Upper lobe of left lung (tissue), 6 donors: ENCODE results near the gene SMAD9. TPM values are rescaled to one million over a fixed set of nuclear protein-coding genes. Genes with fewer than 3 reads are reported as not detected.
"Not testable (repeated sequence)": the region's sequence is repeated elsewhere in the genome, so short reads cannot be mapped to it uniquely, and the experiment has no call there.

ENCODE experiments used
- ATAC-seq, 2 donors: fragments of 200-7000 bp; cut with Tn5 transposase; one replicate each; pipeline ENCODE4 v1.9.1; 2022; ENCODE audit warnings: mild to moderate bottlenecking in 2 of 2, moderate library complexity in 2 of 2; ENCODE audit not compliant: low FRiP score in 2 of 2
- DNase-seq, 2 donors: peaks; one replicate each; pipeline ENCODE4 v3.0.0-alpha.2; 2019 to 2020
- H3K27ac ChIP-seq, 4 donors: fragments of 200-600 bp; sonication (generic); one replicate each; pipeline ENCODE4 v1.5.1; 2016 to 2019
- H3K27me3 ChIP-seq, 4 donors: fragments of 200-600 bp; sonication (generic); one replicate each; pipeline ENCODE4 v1.5.1; 2017 to 2019
- H3K36me3 ChIP-seq, 4 donors: fragments of 200-600 bp; sonication (generic); one replicate each; pipeline ENCODE4 v1.5.1; 2016 to 2019
- H3K4me1 ChIP-seq, 4 donors: fragments of 200-600 bp; sonication (generic); one replicate each; pipeline ENCODE4 v1.5.1; 2018 to 2019
- H3K4me3 ChIP-seq, 4 donors: fragments of 200-600 bp; sonication (generic); one replicate each; pipeline ENCODE4 v1.5.1; 2017 to 2019; ENCODE audit warnings: mild to moderate bottlenecking in 2 of 4, moderate library complexity in 1 of 4
- H3K9me3 ChIP-seq, 4 donors: fragments of 200-600 bp; sonication (generic); one replicate each; pipeline ENCODE4 v1.5.1; 2018 to 2019
- CTCF ChIP-seq, 6 experiments: fragments of 450-650 bp in 4 of 6; fragments of 200-600 bp in 2 of 6; sonication (generic) in 2 of 6; IDR thresholded peaks; one replicate each; pipeline ENCODE4 v1.5.1; 2016 to 2019; ENCODE audit warnings: antibody characterized with exemption in 6 of 6
- EP300 ChIP-seq, 4 donors: sonication (generic); formaldehyde crosslinking; IDR thresholded peaks; one replicate each; pipeline ENCODE4 v1.5.1; 2017; ENCODE audit warnings: antibody characterized with exemption in 4 of 4, control low read depth in 2 of 4
- POLR2A ChIP-seq, 4 donors: fragments of 450-650 bp; IDR thresholded peaks; one replicate each; pipeline ENCODE4 v1.5.1; 2016 to 2017; ENCODE audit warnings: antibody characterized with exemption in 4 of 4, mild to moderate bottlenecking in 2 of 4
- POLR2AphosphoS5 ChIP-seq, 2 donors: sonication (generic); formaldehyde crosslinking; IDR thresholded peaks; one replicate each; pipeline ENCODE4 v1.5.1; 2017; ENCODE audit warnings: antibody characterized with exemption in 2 of 2
- WGBS, 2 donors: methylation state at CpG; one replicate each; pipeline ENCODE4 v1.1.5; 2017 to 2018; 5-methylcytosine and 5-hydroxymethylcytosine counted together
- total RNA-seq, 6 donors: library from RNA; depleted of rRNA in 4 of 6; stranded (reverse); fragments of >200 nt in 4 of 6; gene quantifications; one replicate each; pipeline versions ENCODE4 v1.1.0 to v1.2.1, GENCODE V29; 2016 to 2021
- donor health status: DM: no; HTN: no; CAD: no; lungs with moderate emphysema.
- donor health status: DM: no; HTN: yes; CAD: no; lungs with severe emphysema.

The SMAD9 gene
- total RNA-seq, 6 donors from 2014 or later: 8.4 to 15.9 (median 11.5) TPM

- DNase-seq: no peak
- Histone ChIP-seq H3K9me3 (no peaks in the 10 kb centered on the region), H3K27ac (no peak overlapping the region), H3K4me3 (no peak overlapping the region), H3K27me3 (no peaks in the 10 kb centered on the region), H3K36me3 (peaks cover 0 to 2% (median 0%) of the 10 kb centered on the region in 4 donors), H3K4me1 (peaks cover 0 to 5% (median 2%) of the 10 kb centered on the region in 4 donors)
- WGBS, 2 donors: 72 to 80% methylated on average over 6 of the region's 6 CpGs
- TF ChIP-seq EP300 (IDR thresholded peaks at IDR 0.05): no peak
- TF ChIP-seq POLR2AphosphoS5 (IDR thresholded peaks at IDR 0.05): no peak
- ATAC-seq: no peak
Observed at GRCh38 chr13:36883824-36884223, 36.2 kb downstream of the SMAD9 start.

GRCh38 chr13:36883392-36883791 lies 36.6 kb downstream of the SMAD9 start:
- H3K9me3 ChIP-seq, H3K27ac ChIP-seq, H3K27me3 ChIP-seq, H3K4me1 ChIP-seq, H3K36me3 ChIP-seq, ATAC-seq, DNase-seq, H3K4me3 ChIP-seq: not testable (repeated sequence)
- 91 to 95% methylated on average over 5 of the region's 5 CpGs for WGBS, 2 donors

GRCh38 chr13:36882829-36883390 lies 37.1 kb downstream of the SMAD9 start:
- TF ChIP-seq POLR2AphosphoS5 (IDR thresholded peaks at IDR 0.05): no peak
- TF ChIP-seq EP300 (IDR thresholded peaks at IDR 0.05): no peak
- no peak for TF ChIP-seq POLR2A (IDR thresholded peaks at IDR 0.05)
- TF ChIP-seq CTCF (IDR thresholded peaks at IDR 0.05): no peak
- H3K9me3 ChIP-seq: no peaks in the 10 kb centered on the region
- 89 to 90% methylated on average over 6 of the region's 6 CpGs for WGBS, 2 donors
- no peak for ATAC-seq
- H3K4me1 ChIP-seq: peaks cover 0 to 4% (median under 1%) of the 10 kb centered on the region in 4 donors
- H3K4me3 ChIP-seq: no peak overlapping the region
- no peak for DNase-seq
- H3K27ac ChIP-seq: no peak overlapping the region
- peaks cover 0 to 5% (median 0%) of the 10 kb centered on the region in 4 donors for H3K36me3 ChIP-seq
- H3K27me3 ChIP-seq: no peaks in the 10 kb centered on the region

- Histone ChIP-seq H3K27me3 (no peaks in the 10 kb centered on the region), H3K27ac (no peak overlapping the region), H3K9me3 (no peaks in the 10 kb centered on the region), H3K36me3 (peaks cover 0 to 5% (median 0%) of the 10 kb centered on the region in 4 donors), H3K4me3 (no peak overlapping the region), H3K4me1 (peaks cover 0 to 4% (median 0%) of the 10 kb centered on the region in 4 donors)
- no peak for DNase-seq
- 20 to 38% methylated on average over 2 of the region's 2 CpGs for WGBS, 2 donors
- TF ChIP-seq POLR2AphosphoS5 (IDR thresholded peaks at IDR 0.05) (no peak), CTCF (IDR thresholded peaks at IDR 0.05) (no peak), EP300 (IDR thresholded peaks at IDR 0.05) (no peak), POLR2A (IDR thresholded peaks at IDR 0.05) (no peak)
- ATAC-seq: no peak
Observed at GRCh38 chr13:36880961-36881360, 39.1 kb downstream of the SMAD9 start.

- ATAC-seq (peak in 1 of 2 donors; percentile 26), DNase-seq (peak; percentile 56 to 74)
- H3K9me3 ChIP-seq: no peaks in the 10 kb centered on the region
- WGBS, 2 donors: 79 to 84% methylated on average over 34 of the region's 34 CpGs
- H3K36me3 ChIP-seq: peaks cover 0 to 5% (median 0%) of the 10 kb centered on the region in 4 donors
- no peaks in the 10 kb centered on the region for H3K27me3 ChIP-seq
- H3K4me1 ChIP-seq: peaks cover 0 to 4% (median 0%) of the 10 kb centered on the region in 4 donors
- no peak for TF ChIP-seq POLR2AphosphoS5 (IDR thresholded peaks at IDR 0.05)
- no peak for TF ChIP-seq CTCF (IDR thresholded peaks at IDR 0.05)
- no peak for TF ChIP-seq POLR2A (IDR thresholded peaks at IDR 0.05)
- H3K4me3 ChIP-seq: no peak overlapping the region
- H3K27ac ChIP-seq: no peak overlapping the region
Observed at GRCh38 chr13:36879218-36879938, 40.7 kb downstream of the SMAD9 start.
